Endothelial cell of umbilical vein (primary cell): Measurements from ENCODE around the gene STARD13.

Experiments
- FOS ChIP-seq: IDR thresholded peaks from 2 replicates; pipeline ENCODE4 v1.6.1; 2011; ENCODE audit warnings: mild to moderate bottlenecking, low read length, moderate library complexity, borderline replicate concordance; ENCODE audit not compliant: insufficient read depth
- GATA2 ChIP-seq: IDR thresholded peaks from 2 replicates; pipeline ENCODE4 v1.7.0; 2011; ENCODE audit warnings: low read depth, mild to moderate bottlenecking, moderate library complexity, mixed read lengths, low read length; ENCODE audit not compliant: insufficient read length, insufficient read depth
- JUN ChIP-seq: IDR thresholded peaks from 2 replicates; pipeline ENCODE4 v1.6.1; 2011; ENCODE audit warnings: borderline replicate concordance, low read depth; ENCODE audit not compliant: insufficient read length, insufficient read depth
- POLR2A ChIP-seq: IDR thresholded peaks from 2 replicates; pipeline ENCODE4 v1.6.1; 2012; ENCODE audit warnings: low read depth, mild to moderate bottlenecking, control low read depth, low read length
- POLR2AphosphoS5 ChIP-seq: IDR thresholded peaks from 2 replicates; pipeline ENCODE4 v1.6.1; 2012; ENCODE audit warnings: low read depth, mild to moderate bottlenecking, control low read depth, low read length, moderate library complexity; ENCODE audit not compliant: insufficient read depth
- TF ChIP-seq, protein P1 (sequence below), 2 donors: IDR thresholded peaks; 1 replicate in 1 of 2; 2 replicates in 1 of 2; pipeline ENCODE4 v1.5.1; 2011; ENCODE audit warnings: low read length in 2 of 2, mild to moderate bottlenecking in 2 of 2, moderate library complexity in 2 of 2, control low read depth in 1 of 2, inconsistent platforms in 1 of 2, low read depth in 1 of 2; ENCODE audit not compliant: insufficient read depth in 1 of 2; ENCODE audit errors: extremely low read depth in 1 of 2

DNA sequence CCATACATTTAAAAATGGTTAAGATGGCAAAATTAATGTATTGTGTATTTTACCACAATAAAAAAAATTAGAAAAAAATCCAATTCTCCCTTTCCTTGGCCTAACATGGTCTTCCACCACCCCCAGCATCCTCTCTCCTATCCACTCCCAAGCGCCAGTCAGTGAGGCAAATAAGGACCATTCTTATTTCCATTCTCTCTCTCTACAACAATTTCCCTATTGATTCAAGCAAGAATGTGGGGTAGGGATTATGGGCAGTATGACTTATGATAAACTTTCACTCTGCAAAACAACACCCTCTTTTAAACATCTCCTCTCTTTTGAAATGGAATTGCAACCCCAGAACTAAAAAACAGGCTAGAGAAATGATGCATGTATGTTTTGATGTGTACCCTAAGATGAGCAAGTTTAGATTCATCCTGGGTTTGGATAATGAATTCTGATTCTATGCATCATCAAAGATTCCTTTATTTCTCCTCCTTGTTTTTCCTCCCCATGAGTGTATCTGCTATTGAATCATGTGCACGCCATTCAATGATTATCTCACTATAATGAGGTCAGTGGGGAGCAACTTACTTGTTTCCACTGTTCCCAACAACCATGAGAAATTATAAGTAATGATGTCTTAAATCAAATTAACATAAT is 3.5 kb downstream of the STARD13 start:
- TF ChIP-seq, protein P1, sequence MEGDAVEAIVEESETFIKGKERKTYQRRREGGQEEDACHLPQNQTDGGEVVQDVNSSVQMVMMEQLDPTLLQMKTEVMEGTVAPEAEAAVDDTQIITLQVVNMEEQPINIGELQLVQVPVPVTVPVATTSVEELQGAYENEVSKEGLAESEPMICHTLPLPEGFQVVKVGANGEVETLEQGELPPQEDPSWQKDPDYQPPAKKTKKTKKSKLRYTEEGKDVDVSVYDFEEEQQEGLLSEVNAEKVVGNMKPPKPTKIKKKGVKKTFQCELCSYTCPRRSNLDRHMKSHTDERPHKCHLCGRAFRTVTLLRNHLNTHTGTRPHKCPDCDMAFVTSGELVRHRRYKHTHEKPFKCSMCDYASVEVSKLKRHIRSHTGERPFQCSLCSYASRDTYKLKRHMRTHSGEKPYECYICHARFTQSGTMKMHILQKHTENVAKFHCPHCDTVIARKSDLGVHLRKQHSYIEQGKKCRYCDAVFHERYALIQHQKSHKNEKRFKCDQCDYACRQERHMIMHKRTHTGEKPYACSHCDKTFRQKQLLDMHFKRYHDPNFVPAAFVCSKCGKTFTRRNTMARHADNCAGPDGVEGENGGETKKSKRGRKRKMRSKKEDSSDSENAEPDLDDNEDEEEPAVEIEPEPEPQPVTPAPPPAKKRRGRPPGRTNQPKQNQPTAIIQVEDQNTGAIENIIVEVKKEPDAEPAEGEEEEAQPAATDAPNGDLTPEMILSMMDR (IDR thresholded peaks at IDR 0.05; ENCODE audit: extremely low read depth in 1 of 2, insufficient read depth in 1 of 2, low read depth in 1 of 2, low read length in 2 of 2) = no peak
- TF ChIP-seq POLR2A = no peak
- no peak for TF ChIP-seq POLR2AphosphoS5
- TF ChIP-seq GATA2 = peak; percentile 11
- TF ChIP-seq JUN = peak; percentile 34
- peak; percentile 61 for TF ChIP-seq FOS
